Measurements from ENCODE around the gene SLC22A31.

GRCh38 chr16:89217388-89218191 is 17.3 kb upstream of the SLC22A31 start, which contains the start of gene ZNF778:
- TF ChIP-seq CTCF (conservative IDR thresholded peaks at IDR 0.05; ENCODE audit: low read depth, low read length) = no peak
- no peak for TF ChIP-seq EZH2 (IDR thresholded peaks at IDR 0.05; ENCODE audit: borderline replicate concordance, low read depth, low read length, poor library complexity, severe bottlenecking)

Measured in A673 (cell line).